Bronchial smooth muscle cell (primary cell): ENCODE measurements around the gene MGAT4A. TPM values are rescaled to one million over a fixed set of nuclear protein-coding genes. Genes with fewer than 3 reads are reported as not detected.

ENCODE experiments used
- total RNA-seq: library from RNA; depleted of rRNA; stranded (reverse); fragments of >200 nt; gene quantifications from 2 replicates; pipeline ENCODE4 v1.2.1, GENCODE V29; 2014

MGAT4A gene
- under 0.01 TPM in 1 of 2 replicates, not detected in the other for total RNA-seq

DNA sequence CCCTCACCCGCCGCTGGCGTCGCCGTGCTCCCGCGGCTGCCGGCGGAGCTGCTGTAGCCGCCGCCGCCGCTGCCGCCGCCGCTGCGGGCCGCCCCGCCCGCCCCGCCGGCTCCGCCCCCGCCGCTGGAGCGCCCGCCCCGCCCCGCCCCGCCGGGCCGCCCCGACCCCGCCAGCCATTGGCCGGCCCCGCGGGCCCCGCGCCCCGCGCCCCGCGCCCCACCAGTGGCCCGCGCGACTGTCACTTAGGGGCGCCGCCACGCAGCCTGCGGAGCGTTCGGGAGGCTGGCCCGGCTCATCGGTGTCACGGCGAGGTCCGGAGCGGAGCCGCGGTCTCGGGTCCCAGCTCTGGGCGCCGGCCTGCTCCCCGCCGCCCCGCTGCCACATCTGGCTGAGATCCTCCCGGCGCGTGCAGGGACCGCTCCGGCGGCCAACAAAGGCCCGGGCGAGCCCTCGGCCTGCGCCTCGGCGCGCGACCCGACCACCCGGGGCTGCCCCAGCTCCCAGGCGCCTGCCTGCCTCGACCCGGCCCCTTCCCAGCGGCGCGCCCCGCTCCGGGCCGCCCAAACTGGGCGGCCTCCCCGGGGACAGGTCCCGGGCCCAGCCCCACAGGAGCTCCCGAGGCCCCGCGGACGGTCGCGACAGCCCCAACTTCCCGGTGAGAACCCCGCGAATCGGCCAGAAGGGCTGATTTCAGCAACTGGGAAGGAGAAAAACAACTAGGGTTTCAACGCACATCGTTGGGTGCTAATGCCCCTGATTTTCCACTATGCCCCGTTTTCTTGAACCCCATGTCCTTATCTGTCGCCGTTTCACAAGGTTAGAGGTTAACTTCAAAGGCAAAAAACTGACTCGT is at the start of gene MGAT4A:
Gene MGAT4A (minus strand): TSS at position 92 of the 853 bp plus-strand sequence. CDS start 4,800 bp downstream, outside the sequence.

DNA sequence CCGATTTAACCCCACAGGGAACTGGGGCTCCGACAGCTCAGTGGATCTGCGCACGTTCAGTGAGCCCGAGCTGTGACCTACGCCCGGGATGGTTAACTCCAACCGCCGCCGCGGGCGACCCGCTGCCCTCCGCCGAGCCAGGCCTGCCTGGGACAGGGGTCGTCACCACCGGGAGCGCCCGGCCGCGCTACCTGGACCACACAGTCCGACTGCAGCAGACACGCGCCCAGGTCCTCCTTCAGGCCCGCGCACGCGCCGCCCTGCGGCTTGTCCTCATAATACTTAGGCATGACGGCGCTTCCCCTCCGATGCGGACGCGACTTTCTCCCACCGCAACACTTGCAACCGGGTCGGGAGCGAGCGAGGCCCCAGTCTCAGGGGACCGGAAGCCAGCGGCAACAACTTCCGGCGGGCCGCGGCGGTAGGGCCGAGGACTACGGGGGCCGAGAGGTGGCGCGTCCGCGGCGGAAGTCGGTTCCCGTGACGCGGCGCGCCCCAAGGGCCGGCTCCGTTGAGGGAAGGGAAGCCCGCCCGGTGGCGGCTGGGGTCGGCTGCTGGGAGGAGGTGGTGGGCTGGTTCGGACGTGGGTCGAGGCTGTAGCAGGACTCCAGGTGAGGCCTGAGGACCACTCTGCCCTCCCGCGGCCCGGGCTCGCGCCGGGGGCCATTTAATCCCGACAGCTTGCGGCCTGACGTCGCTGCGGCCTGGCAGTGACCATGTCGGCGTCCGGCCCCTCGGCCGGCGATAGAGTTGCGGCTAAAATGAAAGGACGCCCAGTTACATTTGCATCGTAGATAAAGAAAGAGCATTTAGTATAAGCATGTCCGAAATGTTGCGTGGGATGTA is 122.6 kb downstream of the MGAT4A start, which contains the start of the genes COA5 and UNC50:
Gene COA5 (minus strand): TSS at position 397 of the 846 bp plus-strand sequence. CDS start 107 bp downstream, at position 290.
Gene UNC50 (plus strand): TSS at position 474 of the 846 bp plus-strand sequence. CDS start 1,171 bp downstream, outside the sequence.

Other genes starting within 250 kb of the MGAT4A start
- 48.1 and 54.4 TPM in 2 replicates for gene COA5, start 122.6 kb downstream of the MGAT4A start, total RNA-seq
- gene UNC50, start 122.5 kb downstream of the MGAT4A start, total RNA-seq = 49.9 and 50.6 TPM in 2 replicates
- not detected in 2 replicates for gene CRACDL, start 205.1 kb upstream of the MGAT4A start, total RNA-seq